ENCODE results near the gene ANKLE2. TPM values are rescaled to one million over a fixed set of nuclear protein-coding genes. Genes with fewer than 3 reads are reported as not detected.

Gene ANKLE2
- total and polyA plus RNA-seq, 2 of the 13 experiments (the other 11 are each of a cell fraction or from before 2014, with no cell fraction given): 35.3 to 37.1 TPM

DNA sequence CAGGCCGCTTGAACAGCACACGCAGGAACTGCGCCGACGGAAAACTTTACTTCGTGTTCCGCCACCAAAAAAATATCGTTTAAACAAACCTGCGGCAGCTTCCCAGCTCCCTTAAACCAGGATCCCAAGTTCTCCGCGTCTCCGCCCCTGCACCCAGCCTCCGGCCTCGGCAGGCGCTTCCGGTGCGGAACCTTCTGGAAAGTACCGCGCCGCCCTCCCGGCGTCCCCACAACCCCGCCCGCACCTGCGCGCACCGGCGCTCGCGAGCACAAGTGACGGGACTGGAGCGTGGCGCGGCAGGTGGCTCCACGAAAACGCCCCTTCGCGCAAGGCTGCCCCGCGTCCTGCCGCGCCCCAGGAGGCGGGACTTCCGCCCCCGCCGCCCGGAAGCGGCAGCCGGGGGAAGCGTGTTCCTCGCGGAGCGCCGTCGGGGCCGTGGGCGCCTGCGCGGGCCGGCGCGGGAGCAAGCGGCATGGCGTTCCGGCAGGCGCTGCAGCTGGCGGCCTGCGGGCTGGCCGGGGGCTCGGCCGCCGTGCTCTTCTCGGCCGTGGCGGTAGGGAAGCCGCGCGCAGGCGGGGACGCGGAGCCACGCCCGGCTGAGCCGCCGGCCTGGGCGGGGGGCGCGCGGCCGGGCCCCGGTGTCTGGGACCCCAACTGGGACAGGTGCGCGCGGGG is 51.1 kb downstream of the ANKLE2 start, which contains the start of gene PGAM5 (continued):
- TF ChIP-seq ZNF512 (CRISPR knock-in tag; IDR thresholded peaks at IDR 0.05) (no peak), ZKSCAN8 (CRISPR knock-in tag; IDR thresholded peaks at IDR 0.05; ENCODE audit: borderline replicate concordance) (peak; percentile 22; the same call in 1 of the 2 replicates), IKZF4 (CRISPR knock-in tag; IDR thresholded peaks at IDR 0.05; ENCODE audit: borderline replicate concordance, low read depth, not compliant biosample characterization) (peak; percentile 73), REPIN1 (CRISPR knock-in tag; IDR thresholded peaks at IDR 0.05; ENCODE audit: borderline replicate concordance, low read depth) (peak; percentile 78), SIN3A (IDR thresholded peaks at IDR 0.05; ENCODE audit: borderline replicate concordance, low read depth, low read length) (peak; percentile 72; the same call in 1 of the 2 replicates), CENPT (CRISPR knock-in tag; IDR thresholded peaks at IDR 0.05; ENCODE audit: low read depth) (no peak), ZFX (CRISPR knock-in tag; IDR thresholded peaks at IDR 0.05; ENCODE audit: low read depth) (peak; percentile 48), BATF2 (CRISPR knock-in tag; IDR thresholded peaks at IDR 0.05) (peak; percentile 65; the same call in 1 of the 2 replicates), ZNF883 (CRISPR knock-in tag; IDR thresholded peaks at IDR 0.05; ENCODE audit: not compliant biosample characterization) (peak; percentile 66), ZC3H13 (CRISPR knock-in tag; IDR thresholded peaks at IDR 0.05) (peak; percentile 81; the same call in 1 of the 2 replicates), ZNF407 (CRISPR knock-in tag; IDR thresholded peaks at IDR 0.05; ENCODE audit: not compliant biosample characterization) (no peak), TMF1 (CRISPR knock-in tag; IDR thresholded peaks at IDR 0.05; ENCODE audit: low read depth) (peak; percentile 95), CAMTA2 (CRISPR knock-in tag; IDR thresholded peaks at IDR 0.05; ENCODE audit: borderline replicate concordance) (no peak)
- TF ChIP-seq, protein P1, sequence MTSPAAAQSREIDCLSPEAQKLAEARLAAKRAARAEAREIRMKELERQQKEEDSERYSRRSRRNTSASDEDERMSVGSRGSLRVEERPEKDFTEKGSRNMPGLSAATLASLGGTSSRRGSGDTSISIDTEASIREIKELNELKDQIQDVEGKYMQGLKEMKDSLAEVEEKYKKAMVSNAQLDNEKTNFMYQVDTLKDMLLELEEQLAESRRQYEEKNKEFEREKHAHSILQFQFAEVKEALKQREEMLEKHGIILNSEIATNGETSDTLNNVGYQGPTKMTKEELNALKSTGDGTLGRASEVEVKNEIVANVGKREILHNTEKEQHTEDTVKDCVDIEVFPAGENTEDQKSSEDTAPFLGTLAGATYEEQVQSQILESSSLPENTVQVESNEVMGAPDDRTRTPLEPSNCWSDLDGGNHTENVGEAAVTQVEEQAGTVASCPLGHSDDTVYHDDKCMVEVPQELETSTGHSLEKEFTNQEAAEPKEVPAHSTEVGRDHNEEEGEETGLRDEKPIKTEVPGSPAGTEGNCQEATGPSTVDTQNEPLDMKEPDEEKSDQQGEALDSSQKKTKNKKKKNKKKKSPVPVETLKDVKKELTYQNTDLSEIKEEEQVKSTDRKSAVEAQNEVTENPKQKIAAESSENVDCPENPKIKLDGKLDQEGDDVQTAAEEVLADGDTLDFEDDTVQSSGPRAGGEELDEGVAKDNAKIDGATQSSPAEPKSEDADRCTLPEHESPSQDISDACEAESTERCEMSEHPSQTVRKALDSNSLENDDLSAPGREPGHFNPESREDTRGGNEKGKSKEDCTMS (CRISPR knock-in tag; conservative IDR thresholded peaks at IDR 0.05): no peak
